Measurements from ENCODE around the gene MDFI.

The MDFI gene

DNA sequence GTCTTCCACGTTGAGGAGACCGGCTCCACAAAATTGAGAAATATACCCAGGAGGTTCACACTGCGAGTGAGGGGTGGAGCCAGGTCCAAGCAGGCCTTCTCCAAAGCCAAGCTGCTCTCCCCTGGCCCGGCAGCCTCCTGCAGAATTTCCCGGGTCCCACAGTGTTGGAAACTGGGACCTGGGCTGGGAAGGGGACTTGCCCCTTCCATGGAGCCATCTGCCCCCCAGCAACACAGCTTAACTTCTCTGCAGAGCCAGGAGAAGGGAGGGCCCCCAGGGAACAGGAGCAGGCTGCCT is 35.4 kb downstream of the MDFI start:
- no peak for ATAC-seq
- TF ChIP-seq ISL1 (CRISPR knock-in tag; IDR thresholded peaks at IDR 0.05) = no peak

DNA sequence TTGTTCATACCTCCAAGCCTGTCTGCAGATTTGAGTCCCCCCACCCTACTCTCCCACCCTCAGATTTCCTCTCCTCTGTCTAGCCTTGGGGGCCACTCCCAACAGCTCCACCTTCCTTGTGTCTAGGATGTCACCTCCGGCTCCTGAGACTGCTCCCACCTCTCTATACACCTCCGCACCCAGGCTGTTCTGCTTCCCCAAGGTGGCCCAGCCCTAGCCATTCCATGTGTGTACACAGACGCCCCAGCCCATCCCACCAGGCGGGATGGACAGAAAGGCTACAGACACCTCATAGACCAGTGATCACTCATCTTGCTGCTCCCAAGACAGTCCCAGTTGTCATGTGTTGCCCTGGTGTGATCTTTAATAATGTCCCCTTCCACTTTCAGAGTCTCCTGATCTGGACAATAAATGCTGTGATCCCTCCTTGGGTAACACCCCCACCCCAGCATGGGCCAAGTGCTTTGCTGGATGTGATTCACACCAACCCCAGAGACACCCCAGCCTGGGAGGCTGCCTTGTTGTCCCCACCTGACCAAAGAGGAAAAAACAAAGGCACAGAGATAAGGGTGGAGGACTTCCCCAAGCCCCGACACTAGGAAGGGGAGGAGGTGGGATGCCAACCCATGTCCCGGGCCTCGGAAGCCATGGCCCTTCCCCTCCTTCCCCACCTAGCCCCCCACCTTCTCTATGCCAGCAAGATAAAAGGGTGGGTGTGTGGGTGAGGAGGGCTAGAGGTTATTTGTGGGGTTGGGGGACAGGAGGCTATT is 36.1 kb downstream of the MDFI start:
- ATAC-seq = no peak

DNA sequence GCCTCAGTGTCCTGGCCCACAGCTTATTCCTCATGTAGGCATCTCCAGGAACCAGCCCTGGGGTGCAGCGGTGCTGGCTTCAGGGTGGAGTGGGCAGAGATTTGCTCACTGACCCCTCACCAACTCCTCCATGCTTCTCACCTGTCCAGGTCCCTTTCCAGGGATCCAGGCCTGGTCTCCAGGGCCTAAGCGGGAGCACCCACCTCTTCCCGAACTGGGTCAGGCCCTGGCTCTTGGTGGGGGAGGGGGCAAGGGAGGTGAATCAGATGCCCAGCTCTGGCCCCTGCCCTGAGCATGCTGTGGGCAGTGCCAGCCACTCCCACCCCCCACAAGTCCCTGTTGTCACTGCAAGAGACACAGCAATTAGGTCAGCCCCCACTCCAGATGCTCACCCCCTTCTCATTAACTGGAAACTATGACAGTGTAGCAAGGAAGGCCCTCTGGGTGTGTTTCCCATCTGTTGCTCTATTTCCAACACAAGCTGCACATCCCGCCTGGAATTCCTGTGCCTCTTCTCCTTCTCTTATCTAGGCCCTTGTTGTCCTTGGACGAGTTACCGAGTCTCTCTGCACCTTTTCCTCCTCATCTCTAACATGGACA is 37.0 kb downstream of the MDFI start:
- ATAC-seq = peak; percentile 13; the same call in 1 of the 3 replicates
- TF ChIP-seq ZFP30 (CRISPR knock-in tag; IDR thresholded peaks at IDR 0.05) (no peak), GLIS3 (CRISPR knock-in tag; IDR thresholded peaks at IDR 0.05) (no peak), PPARA (CRISPR knock-in tag; IDR thresholded peaks at IDR 0.05; ENCODE audit: borderline replicate concordance) (no peak), ISL1 (CRISPR knock-in tag; IDR thresholded peaks at IDR 0.05) (no peak), TCF4 (CRISPR knock-in tag; IDR thresholded peaks at IDR 0.05; ENCODE audit: borderline replicate concordance) (peak; percentile 27; the same call in 1 of the 2 replicates), OSR1 (CRISPR knock-in tag; IDR thresholded peaks at IDR 0.05) (no peak)
- TF ChIP-seq, protein P1, sequence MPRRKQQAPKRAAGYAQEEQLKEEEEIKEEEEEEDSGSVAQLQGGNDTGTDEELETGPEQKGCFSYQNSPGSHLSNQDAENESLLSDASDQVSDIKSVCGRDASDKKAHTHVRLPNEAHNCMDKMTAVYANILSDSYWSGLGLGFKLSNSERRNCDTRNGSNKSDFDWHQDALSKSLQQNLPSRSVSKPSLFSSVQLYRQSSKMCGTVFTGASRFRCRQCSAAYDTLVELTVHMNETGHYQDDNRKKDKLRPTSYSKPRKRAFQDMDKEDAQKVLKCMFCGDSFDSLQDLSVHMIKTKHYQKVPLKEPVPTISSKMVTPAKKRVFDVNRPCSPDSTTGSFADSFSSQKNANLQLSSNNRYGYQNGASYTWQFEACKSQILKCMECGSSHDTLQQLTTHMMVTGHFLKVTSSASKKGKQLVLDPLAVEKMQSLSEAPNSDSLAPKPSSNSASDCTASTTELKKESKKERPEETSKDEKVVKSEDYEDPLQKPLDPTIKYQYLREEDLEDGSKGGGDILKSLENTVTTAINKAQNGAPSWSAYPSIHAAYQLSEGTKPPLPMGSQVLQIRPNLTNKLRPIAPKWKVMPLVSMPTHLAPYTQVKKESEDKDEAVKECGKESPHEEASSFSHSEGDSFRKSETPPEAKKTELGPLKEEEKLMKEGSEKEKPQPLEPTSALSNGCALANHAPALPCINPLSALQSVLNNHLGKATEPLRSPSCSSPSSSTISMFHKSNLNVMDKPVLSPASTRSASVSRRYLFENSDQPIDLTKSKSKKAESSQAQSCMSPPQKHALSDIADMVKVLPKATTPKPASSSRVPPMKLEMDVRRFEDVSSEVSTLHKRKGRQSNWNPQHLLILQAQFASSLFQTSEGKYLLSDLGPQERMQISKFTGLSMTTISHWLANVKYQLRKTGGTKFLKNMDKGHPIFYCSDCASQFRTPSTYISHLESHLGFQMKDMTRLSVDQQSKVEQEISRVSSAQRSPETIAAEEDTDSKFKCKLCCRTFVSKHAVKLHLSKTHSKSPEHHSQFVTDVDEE (CRISPR knock-in tag; IDR thresholded peaks at IDR 0.05) = no peak

More for the DNA sequence above, 36.1 kb downstream of the MDFI start:
- no peak for TF ChIP-seq ZC3H10 (CRISPR knock-in tag; IDR thresholded peaks at IDR 0.05)
- no peak for TF ChIP-seq ZNF565 (CRISPR knock-in tag; conservative IDR thresholded peaks at IDR 0.05; ENCODE audit: low read depth)
- TF ChIP-seq ARNTL (CRISPR knock-in tag; IDR thresholded peaks at IDR 0.05; ENCODE audit: borderline replicate concordance, low read depth) = no peak
- TF ChIP-seq CSDC2 (CRISPR knock-in tag; IDR thresholded peaks at IDR 0.05) = no peak
- no peak for TF ChIP-seq ISL1 (CRISPR knock-in tag; IDR thresholded peaks at IDR 0.05)
- TF ChIP-seq, protein P2, sequence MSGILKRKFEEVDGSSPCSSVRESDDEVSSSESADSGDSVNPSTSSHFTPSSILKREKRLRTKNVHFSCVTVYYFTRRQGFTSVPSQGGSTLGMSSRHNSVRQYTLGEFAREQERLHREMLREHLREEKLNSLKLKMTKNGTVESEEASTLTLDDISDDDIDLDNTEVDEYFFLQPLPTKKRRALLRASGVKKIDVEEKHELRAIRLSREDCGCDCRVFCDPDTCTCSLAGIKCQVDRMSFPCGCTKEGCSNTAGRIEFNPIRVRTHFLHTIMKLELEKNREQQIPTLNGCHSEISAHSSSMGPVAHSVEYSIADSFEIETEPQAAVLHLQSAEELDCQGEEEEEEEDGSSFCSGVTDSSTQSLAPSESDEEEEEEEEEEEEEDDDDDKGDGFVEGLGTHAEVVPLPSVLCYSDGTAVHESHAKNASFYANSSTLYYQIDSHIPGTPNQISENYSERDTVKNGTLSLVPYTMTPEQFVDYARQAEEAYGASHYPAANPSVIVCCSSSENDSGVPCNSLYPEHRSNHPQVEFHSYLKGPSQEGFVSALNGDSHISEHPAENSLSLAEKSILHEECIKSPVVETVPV (CRISPR knock-in tag; IDR thresholded peaks at IDR 0.05) = no peak
- no peak for TF ChIP-seq TCF4 (CRISPR knock-in tag; IDR thresholded peaks at IDR 0.05; ENCODE audit: borderline replicate concordance)
- no peak for TF ChIP-seq ZNF8 (CRISPR knock-in tag; IDR thresholded peaks at IDR 0.05)
- no peak for TF ChIP-seq RARB (CRISPR knock-in tag; IDR thresholded peaks at IDR 0.05)
- TF ChIP-seq GLIS3 (CRISPR knock-in tag; IDR thresholded peaks at IDR 0.05) = no peak
- TF ChIP-seq ZFP3 (CRISPR knock-in tag; IDR thresholded peaks at IDR 0.05) = no peak
- TF ChIP-seq PPARA (CRISPR knock-in tag; IDR thresholded peaks at IDR 0.05; ENCODE audit: borderline replicate concordance) = no peak
- TF ChIP-seq, protein P3, sequence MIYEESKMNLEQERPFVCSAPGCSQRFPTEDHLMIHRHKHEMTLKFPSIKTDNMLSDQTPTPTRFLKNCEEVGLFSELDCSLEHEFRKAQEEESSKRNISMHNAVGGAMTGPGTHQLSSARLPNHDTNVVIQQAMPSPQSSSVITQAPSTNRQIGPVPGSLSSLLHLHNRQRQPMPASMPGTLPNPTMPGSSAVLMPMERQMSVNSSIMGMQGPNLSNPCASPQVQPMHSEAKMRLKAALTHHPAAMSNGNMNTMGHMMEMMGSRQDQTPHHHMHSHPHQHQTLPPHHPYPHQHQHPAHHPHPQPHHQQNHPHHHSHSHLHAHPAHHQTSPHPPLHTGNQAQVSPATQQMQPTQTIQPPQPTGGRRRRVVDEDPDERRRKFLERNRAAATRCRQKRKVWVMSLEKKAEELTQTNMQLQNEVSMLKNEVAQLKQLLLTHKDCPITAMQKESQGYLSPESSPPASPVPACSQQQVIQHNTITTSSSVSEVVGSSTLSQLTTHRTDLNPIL (CRISPR knock-in tag; IDR thresholded peaks at IDR 0.05; ENCODE audit: low read depth) = no peak
- TF ChIP-seq OSR1 (CRISPR knock-in tag; IDR thresholded peaks at IDR 0.05) = no peak
- no peak for TF ChIP-seq ESRRG (CRISPR knock-in tag; IDR thresholded peaks at IDR 0.05)

DNA sequence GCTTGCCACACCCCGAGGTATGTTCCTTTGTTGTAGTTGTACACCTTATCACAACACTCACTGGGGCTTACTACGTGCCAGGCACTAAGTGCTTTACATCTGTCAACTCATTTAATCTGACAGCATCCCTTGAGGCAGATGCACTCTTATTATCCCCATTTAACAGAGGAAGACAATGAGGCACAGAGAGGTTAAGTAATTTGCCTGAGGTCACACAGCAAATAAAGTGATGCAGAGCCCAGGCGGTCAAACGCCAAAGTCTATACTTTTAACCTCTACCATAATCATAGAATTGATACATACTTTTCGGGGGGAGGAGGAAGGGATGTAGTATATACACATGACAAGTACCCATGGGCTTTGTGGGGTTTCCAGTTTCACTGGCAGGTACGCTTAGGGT is 37.7 kb downstream of the MDFI start:
- ATAC-seq = no peak
- TF ChIP-seq ZNF70 (CRISPR knock-in tag; IDR thresholded peaks at IDR 0.05) = no peak
- TF ChIP-seq CSDC2 (CRISPR knock-in tag; IDR thresholded peaks at IDR 0.05) = no peak
- no peak for TF ChIP-seq ZFP3 (CRISPR knock-in tag; IDR thresholded peaks at IDR 0.05)
- no peak for TF ChIP-seq ZFP30 (CRISPR knock-in tag; IDR thresholded peaks at IDR 0.05)
- no peak for TF ChIP-seq OSR1 (CRISPR knock-in tag; IDR thresholded peaks at IDR 0.05)
- TF ChIP-seq TOX (CRISPR knock-in tag; IDR thresholded peaks at IDR 0.05; ENCODE audit: borderline replicate concordance) = no peak
- TF ChIP-seq GLIS3 (CRISPR knock-in tag; IDR thresholded peaks at IDR 0.05) = no peak
- no peak for TF ChIP-seq TCF4 (CRISPR knock-in tag; IDR thresholded peaks at IDR 0.05; ENCODE audit: borderline replicate concordance)
- TF ChIP-seq ZNF565 (CRISPR knock-in tag; conservative IDR thresholded peaks at IDR 0.05; ENCODE audit: low read depth) = no peak
- no peak for TF ChIP-seq SNAI2 (CRISPR knock-in tag; IDR thresholded peaks at IDR 0.05)
- TF ChIP-seq ARNTL (CRISPR knock-in tag; IDR thresholded peaks at IDR 0.05; ENCODE audit: borderline replicate concordance, low read depth) = no peak

DNA sequence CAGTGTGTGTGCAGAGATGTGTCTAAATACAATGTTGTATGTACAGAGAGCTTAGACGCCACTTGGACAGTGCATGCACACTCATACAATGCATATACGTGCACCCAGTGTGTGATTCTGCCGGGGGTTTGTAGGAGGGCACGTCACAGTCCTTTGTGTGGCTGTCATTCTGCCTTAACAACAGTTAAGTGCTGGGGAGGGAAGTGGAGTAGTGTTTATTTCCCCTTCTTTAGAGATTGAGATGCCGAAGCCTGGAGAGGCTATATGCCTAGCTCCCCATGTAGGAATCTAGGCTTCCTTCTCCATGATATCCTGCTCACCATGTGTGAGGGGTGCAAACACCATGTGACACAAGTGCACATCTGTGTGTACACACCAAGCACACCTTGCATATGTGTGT is 38.2 kb downstream of the MDFI start:
- ATAC-seq = no peak
- no peak for TF ChIP-seq OSR1 (CRISPR knock-in tag; IDR thresholded peaks at IDR 0.05)
- no peak for TF ChIP-seq ZFP3 (CRISPR knock-in tag; IDR thresholded peaks at IDR 0.05)
- no peak for TF ChIP-seq ZNF8 (CRISPR knock-in tag; IDR thresholded peaks at IDR 0.05)
- TF ChIP-seq ARNTL (CRISPR knock-in tag; IDR thresholded peaks at IDR 0.05; ENCODE audit: borderline replicate concordance, low read depth) = no peak
- TF ChIP-seq, protein P4, sequence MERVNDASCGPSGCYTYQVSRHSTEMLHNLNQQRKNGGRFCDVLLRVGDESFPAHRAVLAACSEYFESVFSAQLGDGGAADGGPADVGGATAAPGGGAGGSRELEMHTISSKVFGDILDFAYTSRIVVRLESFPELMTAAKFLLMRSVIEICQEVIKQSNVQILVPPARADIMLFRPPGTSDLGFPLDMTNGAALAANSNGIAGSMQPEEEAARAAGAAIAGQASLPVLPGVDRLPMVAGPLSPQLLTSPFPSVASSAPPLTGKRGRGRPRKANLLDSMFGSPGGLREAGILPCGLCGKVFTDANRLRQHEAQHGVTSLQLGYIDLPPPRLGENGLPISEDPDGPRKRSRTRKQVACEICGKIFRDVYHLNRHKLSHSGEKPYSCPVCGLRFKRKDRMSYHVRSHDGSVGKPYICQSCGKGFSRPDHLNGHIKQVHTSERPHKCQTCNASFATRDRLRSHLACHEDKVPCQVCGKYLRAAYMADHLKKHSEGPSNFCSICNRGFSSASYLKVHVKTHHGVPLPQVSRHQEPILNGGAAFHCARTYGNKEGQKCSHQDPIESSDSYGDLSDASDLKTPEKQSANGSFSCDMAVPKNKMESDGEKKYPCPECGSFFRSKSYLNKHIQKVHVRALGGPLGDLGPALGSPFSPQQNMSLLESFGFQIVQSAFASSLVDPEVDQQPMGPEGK (CRISPR knock-in tag; IDR thresholded peaks at IDR 0.05; ENCODE audit: borderline replicate concordance) = no peak
- no peak for TF ChIP-seq ZC3H10 (CRISPR knock-in tag; IDR thresholded peaks at IDR 0.05)
- TF ChIP-seq, protein P5, sequence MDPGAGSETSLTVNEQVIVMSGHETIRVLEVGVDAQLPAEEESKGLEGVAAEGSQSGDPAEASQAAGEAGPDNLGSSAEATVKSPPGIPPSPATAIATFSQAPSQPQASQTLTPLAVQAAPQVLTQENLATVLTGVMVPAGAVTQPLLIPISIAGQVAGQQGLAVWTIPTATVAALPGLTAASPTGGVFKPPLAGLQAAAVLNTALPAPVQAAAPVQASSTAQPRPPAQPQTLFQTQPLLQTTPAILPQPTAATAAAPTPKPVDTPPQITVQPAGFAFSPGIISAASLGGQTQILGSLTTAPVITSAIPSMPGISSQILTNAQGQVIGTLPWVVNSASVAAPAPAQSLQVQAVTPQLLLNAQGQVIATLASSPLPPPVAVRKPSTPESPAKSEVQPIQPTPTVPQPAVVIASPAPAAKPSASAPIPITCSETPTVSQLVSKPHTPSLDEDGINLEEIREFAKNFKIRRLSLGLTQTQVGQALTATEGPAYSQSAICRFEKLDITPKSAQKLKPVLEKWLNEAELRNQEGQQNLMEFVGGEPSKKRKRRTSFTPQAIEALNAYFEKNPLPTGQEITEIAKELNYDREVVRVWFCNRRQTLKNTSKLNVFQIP (CRISPR knock-in tag; IDR thresholded peaks at IDR 0.05; ENCODE audit: borderline replicate concordance, low read depth) = no peak
- TF ChIP-seq ZNF70 (CRISPR knock-in tag; IDR thresholded peaks at IDR 0.05) = no peak
